KOPT-K1 (cell line): Measurements from ENCODE around the gene ZBED2.

ENCODE experiments used
- H3K27ac ChIP-seq: fragments of 200-600 bp; sonication (generic); 2 replicates; pipeline ENCODE4 v1.5.1; 2016; ENCODE audit warnings: antibody characterized with exemption, mild to moderate bottlenecking, low read depth, low read length; ENCODE audit not compliant: poor library complexity, severe bottlenecking
- H3K36me3 ChIP-seq: fragments of 200-600 bp; sonication (generic); 2 replicates; pipeline ENCODE4 v1.5.1; 2017; ENCODE audit warnings: antibody characterized with exemption, mild to moderate bottlenecking, low read length, moderate library complexity; ENCODE audit not compliant: insufficient read depth
- H3K9me3 ChIP-seq: fragments of 200-600 bp; sonication (generic); 2 replicates; pipeline ENCODE4 v1.5.1; 2017; ENCODE audit warnings: antibody characterized with exemption, low read length, mild to moderate bottlenecking; ENCODE audit not compliant: insufficient read depth, poor library complexity, severe bottlenecking

ZBED2 gene

GRCh38 chr3:111592936-111593335 lies 2.2 kb downstream of the ZBED2 start:
- no peak overlapping the region for H3K27ac ChIP-seq
- peaks cover 92% of the 10 kb centered on the region for H3K36me3 ChIP-seq

GRCh38 chr3:111592143-111592542 lies 3.0 kb downstream of the ZBED2 start:
- peaks cover 94% of the 10 kb centered on the region for H3K36me3 ChIP-seq

More at GRCh38 chr3:111592936-111593335, 2.2 kb downstream of the ZBED2 start:
- no peaks in the 10 kb centered on the region for H3K9me3 ChIP-seq

GRCh38 chr3:111591555-111591954 lies 3.6 kb downstream of the ZBED2 start:
- Histone ChIP-seq H3K36me3 (peaks cover 94% of the 10 kb centered on the region), H3K27ac (no peak overlapping the region), H3K9me3 (peaks cover under 1% of the 10 kb centered on the region)

More at GRCh38 chr3:111592143-111592542, 3.0 kb downstream of the ZBED2 start:
- Histone ChIP-seq H3K27ac (no peak overlapping the region), H3K9me3 (no peaks in the 10 kb centered on the region)

- Histone ChIP-seq H3K36me3 (peaks cover 99% of the 10 kb centered on the region), H3K27ac (no peak overlapping the region), H3K9me3 (peaks cover 7% of the 10 kb centered on the region)
Observed at GRCh38 chr3:111590143-111590491, 5.0 kb downstream of the ZBED2 start.

GRCh38 chr3:111589303-111590142 lies 5.6 kb downstream of the ZBED2 start:
- Histone ChIP-seq H3K27ac (no peak overlapping the region), H3K9me3 (peaks cover 7% of the 10 kb centered on the region), H3K36me3 (peaks cover 99% of the 10 kb centered on the region)

GRCh38 chr3:111588527-111588926 lies 6.6 kb downstream of the ZBED2 start:
- Histone ChIP-seq H3K36me3 (peaks cover 99% of the 10 kb centered on the region), H3K9me3 (peaks cover 8% of the 10 kb centered on the region), H3K27ac (no peak overlapping the region)

- Histone ChIP-seq H3K9me3 (peaks cover 18% of the 10 kb centered on the region), H3K27ac (no peak overlapping the region), H3K36me3 (peaks cover 99% of the 10 kb centered on the region)
Observed at GRCh38 chr3:111585217-111585616, 9.9 kb downstream of the ZBED2 start.

GRCh38 chr3:111584744-111585143 lies 10.4 kb downstream of the ZBED2 start:
- H3K36me3 ChIP-seq, result peaks cover 99% of the 10 kb centered on the region
- H3K9me3 ChIP-seq, result peaks cover 18% of the 10 kb centered on the region

GRCh38 chr3:111582120-111582474 lies 13.0 kb downstream of the ZBED2 start:
- Histone ChIP-seq H3K36me3 (peaks cover 99% of the 10 kb centered on the region), H3K9me3 (peaks cover 18% of the 10 kb centered on the region), H3K27ac (no peak overlapping the region)

More at GRCh38 chr3:111584744-111585143, 10.4 kb downstream of the ZBED2 start:
- no peak overlapping the region for H3K27ac ChIP-seq

- H3K9me3 ChIP-seq, result peaks cover 18% of the 10 kb centered on the region
- H3K27ac ChIP-seq, result no peak overlapping the region
- H3K36me3 ChIP-seq, result peaks cover 99% of the 10 kb centered on the region
Observed at GRCh38 chr3:111581403-111582119, 13.6 kb downstream of the ZBED2 start.

GRCh38 chr3:111579495-111579894 lies 15.7 kb downstream of the ZBED2 start:
- Histone ChIP-seq H3K27ac (no peak overlapping the region), H3K9me3 (peaks cover 11% of the 10 kb centered on the region), H3K36me3 (peaks cover 87% of the 10 kb centered on the region)

GRCh38 chr3:111578867-111579266 lies 16.3 kb downstream of the ZBED2 start:
- Histone ChIP-seq H3K9me3 (peaks cover 11% of the 10 kb centered on the region), H3K27ac (no peak overlapping the region), H3K36me3 (peaks cover 87% of the 10 kb centered on the region)

GRCh38 chr3:111577798-111578685 lies 17.1 kb downstream of the ZBED2 start:
- Histone ChIP-seq H3K36me3 (peaks cover 87% of the 10 kb centered on the region), H3K9me3 (peaks cover 8% of the 10 kb centered on the region), H3K27ac (no peak overlapping the region)

GRCh38 chr3:111577113-111577512 lies 18.0 kb downstream of the ZBED2 start:
- Histone ChIP-seq H3K9me3 (peaks cover under 1% of the 10 kb centered on the region), H3K27ac (peak overlapping the region; percentile 29), H3K36me3 (peaks cover 86% of the 10 kb centered on the region)
